Anterior cingulate cortex (tissue), 58 donors: ENCODE data around the gene HDAC4.

ENCODE experiments used
- DNase-seq, 58 donors: peaks; one replicate each; lab custom pipeline; 2025; lab: John Stamatoyannopoulos, UW

The HDAC4 gene

GRCh38 chr2:239429473-239430350 is 28.9 kb upstream of the HDAC4 start:
- DNase-seq, result no peak

- peak in 13 of 58 donors; percentile 18 to 64 (median 47) for DNase-seq
These were observed 24.8 kb upstream of the HDAC4 start for GRCh38 chr2:239425631-239426030.

- no peak for DNase-seq
These were observed 23.7 kb upstream of the HDAC4 start for GRCh38 chr2:239424337-239425045.

DNA sequence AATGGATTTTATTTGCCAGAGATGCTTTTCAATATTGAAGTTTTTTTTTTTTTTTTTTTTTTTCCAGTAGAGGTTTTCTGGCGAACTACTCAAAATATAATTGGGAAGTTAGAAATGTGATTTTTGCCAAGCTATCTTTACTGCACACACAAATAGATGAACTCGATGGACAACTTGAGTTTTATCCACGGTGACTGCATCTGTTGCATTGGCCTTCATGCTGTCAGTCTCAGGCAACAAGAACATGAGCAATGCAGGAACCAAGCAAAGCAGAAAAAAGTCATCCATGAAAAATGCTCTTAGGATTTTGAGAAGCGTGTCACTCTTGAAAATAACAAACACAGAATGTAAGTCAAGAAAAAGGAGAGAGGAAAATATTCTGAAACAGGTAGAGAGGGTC is 22.7 kb upstream of the HDAC4 start:
- DNase-seq, result no peak

GRCh38 chr2:239421851-239422250 is 21.0 kb upstream of the HDAC4 start:
- no peak for DNase-seq

- DNase-seq, result no peak
These were observed 19.3 kb upstream of the HDAC4 start for GRCh38 chr2:239420082-239420481.

GRCh38 chr2:239418918-239419317 is 18.1 kb upstream of the HDAC4 start:
- no peak for DNase-seq

DNA sequence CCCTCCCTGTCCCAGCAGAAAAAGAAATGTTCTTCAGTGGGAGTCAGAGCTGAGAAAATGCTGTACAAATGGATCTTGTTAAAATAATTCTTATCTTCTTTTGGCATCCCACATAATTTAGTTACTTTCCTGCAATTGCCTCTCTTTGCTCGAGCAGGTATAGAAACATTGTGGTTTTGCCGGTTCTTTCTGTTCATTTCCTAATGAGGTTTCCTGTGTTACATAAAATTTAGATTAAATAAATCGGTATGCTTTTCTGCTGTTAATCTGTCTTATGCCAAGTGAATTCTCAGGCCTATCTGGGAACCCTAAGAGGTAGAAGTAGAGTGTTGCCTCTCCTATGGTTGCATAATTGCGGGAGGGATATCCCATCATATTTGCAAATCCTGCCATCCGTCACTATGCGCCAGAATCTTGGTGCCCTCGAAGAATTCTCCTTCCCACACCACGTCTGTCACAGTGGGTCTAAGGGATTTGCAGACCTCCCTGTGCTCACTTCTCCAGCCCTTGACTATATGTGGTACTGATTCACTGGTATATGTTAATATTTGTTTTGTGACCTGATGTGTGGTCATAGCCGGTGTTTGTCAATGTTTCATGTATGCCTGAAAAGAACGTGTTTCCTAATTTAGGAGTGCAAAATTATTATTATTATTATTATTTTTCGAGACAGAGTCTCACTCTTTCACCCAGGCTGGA is 12.2 kb upstream of the HDAC4 start:
- DNase-seq, result no peak

DNA sequence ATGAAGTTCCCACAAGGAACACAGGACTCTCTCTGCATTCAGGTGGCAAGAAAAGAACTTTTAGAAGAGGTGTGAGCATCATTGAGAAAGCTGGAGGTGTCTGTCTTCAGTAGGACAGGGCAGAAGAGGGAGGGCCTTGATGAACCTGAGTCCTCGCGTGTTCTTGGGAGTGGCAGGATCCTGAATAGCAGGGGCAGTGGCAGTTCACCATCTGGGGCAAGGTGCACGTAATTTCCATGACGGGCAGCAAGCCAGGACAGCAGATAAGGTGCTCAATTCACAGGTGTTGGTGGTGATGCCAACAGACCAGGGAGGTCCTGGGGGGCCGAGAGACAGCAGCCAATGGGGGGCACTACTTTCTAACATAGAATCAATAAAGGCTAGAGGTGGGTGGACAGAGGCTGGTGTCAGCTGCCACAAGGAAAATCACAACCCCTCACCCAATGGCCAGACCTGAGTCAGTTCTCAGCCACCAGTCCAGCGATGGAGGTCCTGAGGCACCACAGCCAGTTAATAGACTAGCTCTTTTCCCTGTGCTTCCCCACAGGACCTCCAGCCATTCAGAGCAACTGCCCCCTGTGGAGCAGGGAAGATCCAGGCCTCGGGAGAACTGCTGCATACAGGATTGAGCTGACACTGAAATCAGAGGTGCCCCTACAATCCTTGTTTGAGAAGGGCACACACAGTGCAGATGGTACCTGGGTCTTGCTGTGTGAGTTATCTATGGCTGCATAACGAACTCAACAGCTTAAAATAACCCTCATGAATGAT is 10.9 kb upstream of the HDAC4 start:
- no peak for DNase-seq

- no peak for DNase-seq
These were observed 10.3 kb upstream of the HDAC4 start for GRCh38 chr2:239411117-239411516.

- DNase-seq, result no peak
These were observed 9.2 kb upstream of the HDAC4 start for GRCh38 chr2:239409976-239410375.

GRCh38 chr2:239407112-239407511 is 6.3 kb upstream of the HDAC4 start:
- DNase-seq, result no peak

GRCh38 chr2:239406316-239406995 is 5.6 kb upstream of the HDAC4 start:
- DNase-seq, result no peak

DNA sequence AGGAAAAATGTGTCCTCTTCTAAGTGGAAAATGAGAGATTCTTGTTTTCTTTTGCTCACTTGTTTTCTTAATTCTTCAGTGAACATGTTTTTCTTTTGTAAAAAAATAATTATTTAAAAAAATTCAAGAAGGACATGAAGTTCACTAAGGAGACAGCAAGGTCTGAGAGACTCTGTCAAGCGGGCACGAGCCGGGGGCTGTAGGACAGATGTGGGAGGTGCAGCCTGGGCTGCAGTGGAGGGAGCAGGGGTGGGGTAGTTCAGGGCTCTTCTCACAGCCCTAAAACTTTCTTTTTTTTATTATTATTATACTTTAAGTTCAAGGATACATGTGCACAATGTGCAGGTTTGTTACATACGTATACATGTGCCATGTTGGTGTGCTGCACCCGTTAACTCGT is 4.3 kb upstream of the HDAC4 start:
- no peak for DNase-seq

DNA sequence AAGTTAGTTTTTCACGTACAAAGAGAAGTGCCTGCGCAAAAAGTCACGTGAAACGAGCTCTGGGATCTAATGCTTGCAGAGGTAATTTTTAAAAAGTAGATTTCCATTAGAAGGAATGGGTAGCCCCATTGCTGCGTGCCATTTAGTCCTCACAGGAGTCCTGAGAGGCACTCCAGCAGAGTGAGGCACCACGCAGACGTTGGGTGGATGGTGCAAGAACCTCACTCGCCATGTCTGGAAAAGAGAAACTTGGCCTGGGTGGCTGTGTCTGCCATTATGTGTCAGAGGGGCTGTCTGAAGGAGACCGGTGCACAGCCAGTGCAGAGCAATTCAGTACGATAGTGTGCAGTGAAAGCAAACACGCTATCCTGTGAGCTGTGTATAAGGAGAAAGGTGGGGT is 1.8 kb upstream of the HDAC4 start:
- no peak for DNase-seq

GRCh38 chr2:239401881-239402233 is 1.0 kb upstream of the HDAC4 start:
- DNase-seq, result peak in 8 of 58 donors; percentile 65 to 83 (median 72)

- DNase-seq, result peak; percentile 97 to 100 (median 100)
These were observed 454 bp upstream of the HDAC4 start for GRCh38 chr2:239401067-239401880.

DNA sequence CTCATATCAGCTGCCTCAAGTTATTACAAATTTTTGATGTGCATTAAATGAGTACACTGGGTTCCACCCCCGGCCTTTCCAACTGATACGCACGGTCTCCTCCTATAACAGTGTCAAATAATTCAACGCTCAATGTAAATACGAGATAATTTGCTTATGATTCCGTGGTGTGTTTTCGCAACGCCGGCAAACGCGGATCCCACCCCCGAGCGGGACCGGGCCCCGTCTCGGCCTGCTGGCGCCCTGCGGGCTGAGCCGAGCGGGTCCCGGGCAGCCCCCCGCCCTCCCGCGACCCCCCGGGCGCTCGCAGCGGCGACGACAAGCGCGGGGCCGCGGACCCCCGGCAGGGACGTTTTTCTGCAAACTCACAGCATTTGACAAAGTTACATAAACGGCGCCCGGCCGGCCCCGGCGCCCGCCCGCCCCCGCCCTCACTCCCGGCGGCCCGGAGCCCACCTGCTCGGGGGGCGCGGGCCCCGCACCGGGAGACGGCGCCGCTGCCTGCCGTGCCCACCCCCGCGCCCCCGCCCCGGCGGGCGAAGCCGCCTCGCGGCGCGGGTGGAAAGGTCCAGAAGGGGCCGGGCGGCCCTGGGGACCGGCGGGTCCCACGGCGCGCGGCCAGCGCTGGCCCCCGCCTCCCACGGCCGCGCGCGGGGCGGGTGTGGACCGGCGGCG is 762 bp downstream of the HDAC4 start:
- no peak for DNase-seq
